Spleen (tissue), 11 donors: Measurements from ENCODE around the gene KLHL6. TPM values are rescaled to one million over a fixed set of nuclear protein-coding genes. Genes with fewer than 3 reads are reported as not detected.

ENCODE experiments used
- DNase-seq: peaks from one replicate; pipeline ENCODE4 v3.0.0-alpha.2; 2020
- H3K27ac ChIP-seq, 8 donors: fragments of 200-600 bp; sonication (generic) in 7 of 8; 1 replicate in 4 of 8; 2 replicates in 4 of 8; pipeline versions ENCODE4 v1.5.0 to v1.8.0; 2016 to 2021; ENCODE audit warnings: inconsistent platforms in 4 of 8, mild to moderate bottlenecking in 4 of 8, moderate library complexity in 1 of 8
- H3K27me3 ChIP-seq, 7 donors: fragments of 200-600 bp; sonication (generic) in 6 of 7; replicated peaks in 1 of 7; 1 replicate in 4 of 7; 2 replicates in 3 of 7; pipeline versions ENCODE4 v1.5.0 to v1.8.0; 2016 to 2021; ENCODE audit warnings: inconsistent platforms in 3 of 7, mild to moderate bottlenecking in 1 of 7
- H3K36me3 ChIP-seq, 6 donors: fragments of 200-600 bp; sonication (generic) in 5 of 6; 1 replicate in 4 of 6; 2 replicates in 2 of 6; pipeline versions ENCODE4 v1.5.0 to v1.8.0; 2016 to 2021; ENCODE audit warnings: inconsistent platforms in 2 of 6
- H3K4me1 ChIP-seq, 6 donors: fragments of 200-600 bp; sonication (generic) in 5 of 6; 1 replicate in 3 of 6; 2 replicates in 3 of 6; pipeline versions ENCODE4 v1.5.0 to v1.8.0; 2016 to 2021; ENCODE audit warnings: inconsistent platforms in 3 of 6
- H3K4me3 ChIP-seq, 8 donors: fragments of 200-600 bp; sonication (generic) in 7 of 8; 1 replicate in 4 of 8; 2 replicates in 4 of 8; pipeline versions ENCODE4 v1.5.0 to v1.8.0; 2016 to 2021; ENCODE audit warnings: inconsistent platforms in 4 of 8, mild to moderate bottlenecking in 4 of 8, moderate library complexity in 2 of 8
- H3K9me3 ChIP-seq, 8 donors: fragments of 200-600 bp; sonication (generic) in 7 of 8; 1 replicate in 4 of 8; 2 replicates in 4 of 8; pipeline versions ENCODE4 v1.5.0 to v1.8.0; 2016 to 2021; ENCODE audit warnings: inconsistent platforms in 4 of 8
- POLR2A ChIP-seq, 3 donors: fragments of 450-650 bp; IDR thresholded peaks; one replicate each; pipeline ENCODE4 v1.5.1; 2017; ENCODE audit warnings: antibody characterized with exemption in 3 of 3, mild to moderate bottlenecking in 1 of 3
- POLR2AphosphoS5 ChIP-seq, 3 donors: sonication (generic); formaldehyde crosslinking; IDR thresholded peaks; one replicate each; pipeline ENCODE4 v1.5.1; 2017; ENCODE audit warnings: antibody characterized with exemption in 3 of 3
- WGBS, 5 donors: extraction: QIAGEN DNeasy Blood & Tissue Kit in 3 of 5; methylation state at CpG; one replicate each; pipeline versions ENCODE4 v1.1.5 to v1.1.7; 2013 to 2018; 5-methylcytosine and 5-hydroxymethylcytosine counted together
- intact Hi-C: fragments of 100-400 bp; cut with DNase I; formaldehyde crosslinking; loops from one replicate; pipeline ENCODE4 v1.15.0; 2023; ENCODE audit warnings: low total_unique reads
- polyA plus RNA-seq, 3 donors: library from polyadenylated mRNA; stranded (reverse); fragments of 200-250 nt; gene quantifications; one replicate each; pipeline ENCODE4 v1.2.1, GENCODE V29; 2013
- total RNA-seq, 7 donors: library from RNA; depleted of rRNA in 3 of 7; stranded (reverse); fragments of >200 nt in 3 of 7; fragmentation: NEBNext Ultra II Directional in 4 of 7; extraction: Animal tissue kit (Norgen Biotek cat#: 25700) in 4 of 7; gene quantifications; one replicate each; pipeline versions ENCODE4 v1.1.0 to v1.2.1, GENCODE V29; 2016 to 2021
- TF ChIP-seq, protein P1 (sequence below), 11 experiments: fragments of 200-600 bp in 7 of 11; fragments of 450-650 bp in 4 of 11; sonication (generic) in 4 of 11; IDR thresholded peaks in 8 of 11; conservative IDR thresholded peaks in 3 of 11; 1 replicate in 7 of 11; 2 replicates in 4 of 11; pipeline versions ENCODE4 v1.4.0 to v1.8.0; 2016 to 2021; ENCODE audit warnings: antibody characterized with exemption in 11 of 11, inconsistent platforms in 4 of 11, mild to moderate bottlenecking in 1 of 11
- donor health status: healthy with polysubstance abuse.
- donor health status: DM: no; HTN: no; CAD: no; lungs with moderate emphysema.
- donor health status: DM: no; HTN: no; CAD: no.
- donor health status: Bipolar disorder and iron deficiency.
- donor health status: healthy.
- donor health status: DM: no; HTN: no; CAD: no.
- donor health status: DM: yes; HTN: yes; CAD: no.

KLHL6 gene
- total and polyA plus RNA-seq, 10 donors: 10.8 to 51.8 (median 33.0) TPM

- H3K4me3 ChIP-seq: no peak overlapping the region
- H3K27ac ChIP-seq: peak overlapping the region in 2 of 8 donors; percentile 17 to 41
- intact Hi-C loops: no loop called here
- peaks cover 0 to 13% (median 2%) of the 10 kb centered on the region in 6 donors for H3K4me1 ChIP-seq
- DNase-seq: no peak
- H3K36me3 ChIP-seq: peaks cover 0 to 7% (median 0%) of the 10 kb centered on the region in 6 donors
- no peaks in the 10 kb centered on the region for H3K9me3 ChIP-seq
- TF ChIP-seq POLR2A (IDR thresholded peaks at IDR 0.05) (no peak), POLR2AphosphoS5 (IDR thresholded peaks at IDR 0.05) (no peak)
- TF ChIP-seq, protein P1, sequence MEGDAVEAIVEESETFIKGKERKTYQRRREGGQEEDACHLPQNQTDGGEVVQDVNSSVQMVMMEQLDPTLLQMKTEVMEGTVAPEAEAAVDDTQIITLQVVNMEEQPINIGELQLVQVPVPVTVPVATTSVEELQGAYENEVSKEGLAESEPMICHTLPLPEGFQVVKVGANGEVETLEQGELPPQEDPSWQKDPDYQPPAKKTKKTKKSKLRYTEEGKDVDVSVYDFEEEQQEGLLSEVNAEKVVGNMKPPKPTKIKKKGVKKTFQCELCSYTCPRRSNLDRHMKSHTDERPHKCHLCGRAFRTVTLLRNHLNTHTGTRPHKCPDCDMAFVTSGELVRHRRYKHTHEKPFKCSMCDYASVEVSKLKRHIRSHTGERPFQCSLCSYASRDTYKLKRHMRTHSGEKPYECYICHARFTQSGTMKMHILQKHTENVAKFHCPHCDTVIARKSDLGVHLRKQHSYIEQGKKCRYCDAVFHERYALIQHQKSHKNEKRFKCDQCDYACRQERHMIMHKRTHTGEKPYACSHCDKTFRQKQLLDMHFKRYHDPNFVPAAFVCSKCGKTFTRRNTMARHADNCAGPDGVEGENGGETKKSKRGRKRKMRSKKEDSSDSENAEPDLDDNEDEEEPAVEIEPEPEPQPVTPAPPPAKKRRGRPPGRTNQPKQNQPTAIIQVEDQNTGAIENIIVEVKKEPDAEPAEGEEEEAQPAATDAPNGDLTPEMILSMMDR (IDR thresholded peaks at IDR 0.05 in 8 of 11, conservative IDR thresholded peaks at IDR 0.05 in 3 of 11): no peak
- H3K27me3 ChIP-seq: no peaks in the 10 kb centered on the region
- WGBS, 5 donors: 65 to 87% (median 79%) methylated on average over 4 of the region's 4 CpGs
Measured at GRCh38 chr3:183484431-183485075, 71.0 kb downstream of the KLHL6 start.

- DNase-seq: no peak
- Histone ChIP-seq H3K27me3 (peaks cover 0 to 6% (median 0%) of the 10 kb centered on the region in 7 donors), H3K4me1 (peaks cover 0 to 13% (median 2%) of the 10 kb centered on the region in 6 donors), H3K9me3 (no peaks in the 10 kb centered on the region), H3K4me3 (no peak overlapping the region), H3K36me3 (no peaks in the 10 kb centered on the region), H3K27ac (no peak overlapping the region)
- 66 to 84% (median 79%) methylated on average over 8 of the region's 8 CpGs for WGBS, 5 donors
- TF ChIP-seq POLR2A (IDR thresholded peaks at IDR 0.05) (no peak), POLR2AphosphoS5 (IDR thresholded peaks at IDR 0.05) (no peak)
- TF ChIP-seq, protein P1 (IDR thresholded peaks at IDR 0.05 in 8 of 11, conservative IDR thresholded peaks at IDR 0.05 in 3 of 11): no peak
- intact Hi-C loops: no loop called here
Measured at GRCh38 chr3:183481582-183481981, 73.9 kb downstream of the KLHL6 start.

- intact Hi-C loops: no loop called here
Measured at GRCh38 chr3:183478501-183478900, 77.0 kb downstream of the KLHL6 start.

More at GRCh38 chr3:183478501-183478900, 77.0 kb downstream of the KLHL6 start:
- Histone ChIP-seq H3K36me3 (no peaks in the 10 kb centered on the region), H3K27ac (no peak overlapping the region), H3K4me1 (peaks cover 0 to 6% (median 0%) of the 10 kb centered on the region in 6 donors), H3K27me3 (peaks cover 0 to 6% (median 0%) of the 10 kb centered on the region in 7 donors), H3K9me3 (no peaks in the 10 kb centered on the region), H3K4me3 (no peak overlapping the region)
- no peak for TF ChIP-seq POLR2A (IDR thresholded peaks at IDR 0.05)
- TF ChIP-seq, protein P1 (IDR thresholded peaks at IDR 0.05 in 8 of 11, conservative IDR thresholded peaks at IDR 0.05 in 3 of 11): no peak
- TF ChIP-seq POLR2AphosphoS5 (IDR thresholded peaks at IDR 0.05): no peak
- DNase-seq: no peak
- WGBS, 5 donors: 85 to 93% (median 91%) methylated on average over 3 to 10 of the region's 10 CpGs
